ENCODE data around the gene CDX4. TPM values are rescaled to one million over a fixed set of nuclear protein-coding genes. Genes with fewer than 3 reads are reported as not detected.

CDX4 gene
- polyA plus RNA-seq, 1 of the 3 experiments (the other 2 are of a cell fraction) = not detected

- H3K9ac ChIP-seq = no peak overlapping the region
- H3K27me3 ChIP-seq (ENCODE audit: insufficient read depth) = no peaks in the 10 kb centered on the region
- POLR2A ChIA-PET = no interaction called here
- H3K27ac ChIP-seq (ENCODE audit: low read depth in 2 of 2, low read length in 1 of 2) = no peak overlapping the region
- no peaks in the 10 kb centered on the region for H3K79me2 ChIP-seq (ENCODE audit: insufficient read depth)
- no peaks in the 10 kb centered on the region for H3K4me1 ChIP-seq (ENCODE audit: control insufficient read depth in 1 of 2, insufficient read depth in 2 of 2, low read depth in 1 of 2, low read length in 1 of 2)
- no peaks in the 10 kb centered on the region for H3K9me2 ChIP-seq
- H3K4me2 ChIP-seq = no peak overlapping the region
- H3K36me3 ChIP-seq (replicated peaks in 1 of 2; ENCODE audit: control insufficient read depth in 1 of 2, insufficient read depth in 2 of 2, low read length in 1 of 2) = no peaks in the 10 kb centered on the region
- no peaks in the 10 kb centered on the region for H3F3A ChIP-seq (replicated peaks; ENCODE audit: insufficient read depth)
- DNase-seq = no peak
- H3K4me3 ChIP-seq (ENCODE audit: low read depth in 2 of 2, low read length in 1 of 2) = no peak overlapping the region
- 13% methylated on average over 6 of the region's 9 CpGs for WGBS (ENCODE audit: low lambda C conversion rate)
- no peaks in the 10 kb centered on the region for H3K9me3 ChIP-seq
- CTCF ChIA-PET = no interaction called here
- H4K20me1 ChIP-seq (ENCODE audit: insufficient read depth) = no peaks in the 10 kb centered on the region
- TF ChIP-seq USF1 (IDR thresholded peaks at IDR 0.05; ENCODE audit: borderline replicate concordance, low read depth) (no peak), MAX (IDR thresholded peaks at IDR 0.05; ENCODE audit: low read depth) (no peak), TAF1 (IDR thresholded peaks at IDR 0.05; ENCODE audit: borderline replicate concordance, low read depth, low read length) (no peak), NRF1 (IDR thresholded peaks at IDR 0.05; ENCODE audit: low read depth, low read length) (no peak), TEAD4 (IDR thresholded peaks at IDR 0.05; ENCODE audit: borderline replicate concordance, insufficient read depth) (no peak), IRF3 (IDR thresholded peaks at IDR 0.05; ENCODE audit: low read depth, low read length) (no peak)
- H2AFZ ChIP-seq (ENCODE audit: low read depth) = no peak overlapping the region
Observed at GRCh38 chrX:73401591-73402266, 45.1 kb upstream of the CDX4 start.

GRCh38 chrX:73412930-73413329, 33.9 kb upstream of the CDX4 start:
- Histone ChIP-seq H3K27me3 (ENCODE audit: insufficient read depth) (no peaks in the 10 kb centered on the region), H3K27ac (ENCODE audit: low read depth in 2 of 2, low read length in 1 of 2) (no peak overlapping the region), H2AFZ (ENCODE audit: low read depth) (no peak overlapping the region), H3K79me2 (ENCODE audit: insufficient read depth) (no peaks in the 10 kb centered on the region), H3K4me2 (no peak overlapping the region), H3K9me3 (no peaks in the 10 kb centered on the region), H3F3A (replicated peaks; ENCODE audit: insufficient read depth) (no peaks in the 10 kb centered on the region), H4K20me1 (ENCODE audit: insufficient read depth) (no peaks in the 10 kb centered on the region), H3K4me1 (ENCODE audit: control insufficient read depth in 1 of 2, insufficient read depth in 2 of 2, low read depth in 1 of 2, low read length in 1 of 2) (no peaks in the 10 kb centered on the region), H3K4me3 (ENCODE audit: low read depth in 2 of 2, low read length in 1 of 2) (no peak overlapping the region), H3K36me3 (replicated peaks in 1 of 2; ENCODE audit: control insufficient read depth in 1 of 2, insufficient read depth in 2 of 2, low read length in 1 of 2) (no peaks in the 10 kb centered on the region), H3K9ac (no peak overlapping the region), H3K9me2 (0 out of 2 replicates have a peak, but pooled peaks cover 2% of the 10 kb centered on the region)
- no peak for TF ChIP-seq MXI1 (IDR thresholded peaks at IDR 0.05; ENCODE audit: low read depth, low read length)
- TF ChIP-seq ZBTB33 (IDR thresholded peaks at IDR 0.05; ENCODE audit: borderline replicate concordance, low read depth) = no peak
- TF ChIP-seq CTCF (IDR thresholded peaks at IDR 0.05) = no peak
- TF ChIP-seq MEF2A (IDR thresholded peaks at IDR 0.05; ENCODE audit: borderline replicate concordance, low read depth) = no peak
- DNase-seq = no peak
- ChIA-PET CTCF (no interaction called here), POLR2A (no interaction called here)

Data from SK-N-SH (cell line).